Measurements from ENCODE around the gene TCF20.
A peak's percentile ranks its signal among the peaks of the same experiment; 100 is the strongest.

TCF20 gene

GRCh38 chr22:42286205-42286604 is 15.8 kb upstream of the TCF20 start:
- Mint-ChIP-seq H3K27me3 (ENCODE audit: low read depth, poor library complexity) (peaks cover 45% of the 10 kb centered on the region), H3K4me1 (peaks cover 40% of the 10 kb centered on the region), H3K9me3 (no peaks in the 10 kb centered on the region), H3K27ac (no peak overlapping the region), H3K4me3 (no peak overlapping the region), H3K36me3 (ENCODE audit: low read depth) (no peaks in the 10 kb centered on the region)
- no peak for DNase-seq
- TF ChIP-seq CTCF (IDR thresholded peaks at IDR 0.05), result no peak

GRCh38 chr22:42285604-42286003 is 15.2 kb upstream of the TCF20 start:
- H3K27ac Mint-ChIP-seq, result no peak overlapping the region
- no peaks in the 10 kb centered on the region for H3K9me3 Mint-ChIP-seq
- no peak for DNase-seq
- H3K36me3 Mint-ChIP-seq (ENCODE audit: low read depth), result no peaks in the 10 kb centered on the region
- H3K4me1 Mint-ChIP-seq, result peaks cover 36% of the 10 kb centered on the region
- no peak for TF ChIP-seq CTCF (IDR thresholded peaks at IDR 0.05)
- peaks cover 44% of the 10 kb centered on the region for H3K27me3 Mint-ChIP-seq (ENCODE audit: low read depth, poor library complexity)
- H3K4me3 Mint-ChIP-seq, result no peak overlapping the region

- Mint-ChIP-seq H3K27ac (no peak overlapping the region), H3K4me3 (no peak overlapping the region), H3K4me1 (peaks cover 32% of the 10 kb centered on the region), H3K9me3 (no peaks in the 10 kb centered on the region), H3K27me3 (ENCODE audit: low read depth, poor library complexity) (peaks cover 52% of the 10 kb centered on the region), H3K36me3 (ENCODE audit: low read depth) (no peaks in the 10 kb centered on the region)
- TF ChIP-seq CTCF (IDR thresholded peaks at IDR 0.05), result no peak
- DNase-seq, result no peak
Observed at GRCh38 chr22:42284643-42285181, 14.3 kb upstream of the TCF20 start.

- no peak for DNase-seq
- H3K27me3 Mint-ChIP-seq (ENCODE audit: low read depth, poor library complexity), result peaks cover 57% of the 10 kb centered on the region
- H3K4me3 Mint-ChIP-seq, result no peak overlapping the region
- no peaks in the 10 kb centered on the region for H3K9me3 Mint-ChIP-seq
- H3K36me3 Mint-ChIP-seq (ENCODE audit: low read depth), result no peaks in the 10 kb centered on the region
- peaks cover 28% of the 10 kb centered on the region for H3K4me1 Mint-ChIP-seq
- no peak overlapping the region for H3K27ac Mint-ChIP-seq
- no peak for TF ChIP-seq CTCF (IDR thresholded peaks at IDR 0.05)
Observed at GRCh38 chr22:42284202-42284591, 13.7 kb upstream of the TCF20 start.

- peaks cover 58% of the 10 kb centered on the region for H3K27me3 Mint-ChIP-seq (ENCODE audit: low read depth, poor library complexity)
- no peaks in the 10 kb centered on the region for H3K36me3 Mint-ChIP-seq (ENCODE audit: low read depth)
- no peak for TF ChIP-seq CTCF (IDR thresholded peaks at IDR 0.05)
- H3K9me3 Mint-ChIP-seq, result no peaks in the 10 kb centered on the region
- H3K4me3 Mint-ChIP-seq, result peak overlapping the region; percentile 76
- peak; percentile 85 for DNase-seq
- H3K27ac Mint-ChIP-seq, result peak overlapping the region; percentile 68
- peaks cover 27% of the 10 kb centered on the region for H3K4me1 Mint-ChIP-seq
Observed at GRCh38 chr22:42283278-42284201, 13.1 kb upstream of the TCF20 start.

GRCh38 chr22:42282943-42283277 is 12.5 kb upstream of the TCF20 start:
- DNase-seq, result no peak
- peaks cover 61% of the 10 kb centered on the region for H3K27me3 Mint-ChIP-seq (ENCODE audit: low read depth, poor library complexity)
- no peaks in the 10 kb centered on the region for H3K9me3 Mint-ChIP-seq
- TF ChIP-seq CTCF (IDR thresholded peaks at IDR 0.05), result no peak
- H3K4me3 Mint-ChIP-seq, result peak overlapping the region; percentile 76
- peak overlapping the region; percentile 68 for H3K27ac Mint-ChIP-seq
- H3K36me3 Mint-ChIP-seq (ENCODE audit: low read depth), result no peaks in the 10 kb centered on the region
- peaks cover 27% of the 10 kb centered on the region for H3K4me1 Mint-ChIP-seq

All from nephron progenitor cell (in vitro differentiated cells).